Astrocyte (in vitro differentiated cells and primary cell): ENCODE data around the gene DNAJC7.

Source experiments
- CTCF ChIP-seq: IDR thresholded peaks from 2 replicates; pipeline ENCODE4 v1.5.1; 2011; ENCODE audit warnings: low read depth, mild to moderate bottlenecking, inconsistent platforms, low read length, moderate library complexity; ENCODE audit not compliant: insufficient read depth
- EZH2 ChIP-seq: IDR thresholded peaks from 2 replicates; pipeline ENCODE4 v1.6.1; 2012; ENCODE audit warnings: mild to moderate bottlenecking, low read length, inconsistent platforms; ENCODE audit not compliant: insufficient read depth

- TF ChIP-seq CTCF = no peak
- TF ChIP-seq EZH2 = no peak
These were observed 44.5 kb downstream of the DNAJC7 start for GRCh38 chr17:41972571-41973407.
